Caco-2 (cell line): ENCODE measurements around the gene CNIH2. TPM values are rescaled to one million over a fixed set of nuclear protein-coding genes. Genes with fewer than 3 reads are reported as not detected.

ENCODE experiments used
- BruUV-seq: library from RNA; stranded (reverse); fragments of 400-500 nt; replicated peaks from 2 replicates; lab custom pipeline; 2021; lab: Mats Ljungman, UMichigan
- CTCF ChIA-PET: fragments of 300-600 bp; sonication (Branson Sonifier 250); formaldehyde crosslinking; loops from one replicate; lab custom pipeline; 2022; ENCODE audit warnings: antibody characterized with exemption; lab: Charles Lee
- POLR2A ChIA-PET: fragments of 300-600 bp; sonication (Branson Sonifier 250); formaldehyde crosslinking; loops from one replicate; lab custom pipeline; 2022; ENCODE audit warnings: antibody characterized with exemption; lab: Charles Lee
- DNase-seq, 2 experiments: peaks; one replicate each; pipeline versions ENCODE4 v3.0.0 to v3.0.0-alpha.2; 2020 to 2022
- H3K27me3 ChIP-seq: replicated peaks from 2 replicates; pipeline ENCODE4 v1.6.0; 2011; ENCODE audit warnings: low read length; ENCODE audit not compliant: control insufficient read depth, insufficient read depth
- H3K36me3 ChIP-seq: 2 replicates; pipeline ENCODE4 v1.5.1; 2011; ENCODE audit warnings: low read length; ENCODE audit not compliant: control insufficient read depth, insufficient read depth
- H3K4me1 ChIP-seq: fragments of 250-450 bp; sonication (Bioruptor Pico); 2 replicates; pipeline ENCODE4 v1.5.1; 2020; ENCODE audit warnings: mild to moderate bottlenecking
- H3K4me3 ChIP-seq: 2 replicates; pipeline ENCODE4 v1.5.1; 2011; ENCODE audit warnings: low read depth, mild to moderate bottlenecking, control low read depth, low read length
- H3K9me3 ChIP-seq: fragments of 250-450 bp; sonication (Bioruptor Pico); 2 replicates; pipeline ENCODE4 v1.5.1; 2020; ENCODE audit warnings: mild to moderate bottlenecking, moderate library complexity
- H3K27ac Mint-ChIP-seq: one replicate; pipeline ENCODE4 v1.8.0; 2022; ENCODE audit warnings: mixed read lengths; ENCODE audit not compliant: unreplicated experiment
- H3K27me3 Mint-ChIP-seq: one replicate; pipeline ENCODE4 v1.8.0; 2022; ENCODE audit warnings: mixed read lengths; ENCODE audit not compliant: insufficient read depth, unreplicated experiment
- H3K36me3 Mint-ChIP-seq: one replicate; pipeline ENCODE4 v1.8.0; 2022; ENCODE audit warnings: mild to moderate bottlenecking, mixed read lengths; ENCODE audit not compliant: insufficient read depth, unreplicated experiment
- H3K4me1 Mint-ChIP-seq: one replicate; pipeline ENCODE4 v1.8.0; 2022; ENCODE audit warnings: low read depth, mixed read lengths; ENCODE audit not compliant: unreplicated experiment
- H3K4me3 Mint-ChIP-seq: one replicate; pipeline ENCODE4 v1.8.0; 2022; ENCODE audit warnings: mild to moderate bottlenecking, moderate library complexity, mixed read lengths; ENCODE audit not compliant: unreplicated experiment
- H3K9me3 Mint-ChIP-seq: one replicate; pipeline ENCODE4 v1.8.0; 2022; ENCODE audit warnings: mixed read lengths; ENCODE audit not compliant: unreplicated experiment
- CTCF ChIP-seq, 2 experiments: fragments of 200-600 bp in 1 of 2; IDR thresholded peaks; 1 replicate in 1 of 2; 2 replicates in 1 of 2; pipeline versions ENCODE4 v1.5.1 to v1.8.0; 2011 to 2022; ENCODE audit warnings: antibody characterized with exemption in 1 of 2, control low read depth in 1 of 2, inconsistent platforms in 1 of 2, low read depth in 1 of 2, low read length in 1 of 2, mild to moderate bottlenecking in 1 of 2, moderate library complexity in 1 of 2; ENCODE audit not compliant: insufficient read depth in 1 of 2, severe bottlenecking in 1 of 2, unreplicated experiment in 1 of 2
- intact Hi-C: fragments of 100-400 bp; cut with micrococcal nuclease; formaldehyde crosslinking; loops from one replicate; pipeline ENCODE4 v1.10.0; 2022; ENCODE audit not compliant: unreplicated experiment
- total RNA-seq: library from RNA; stranded (reverse); gene quantifications from 2 replicates; pipeline ENCODE4 v1.2.3, GENCODE V29; 2022

The CNIH2 gene
- total RNA-seq, 1 experiment from 2014 or later, result 6.1 TPM

- Mint-ChIP-seq H3K4me3 (peak overlapping the region; percentile 73), H3K4me1 (peaks cover 26% of the 10 kb centered on the region), H3K9me3 (no peaks in the 10 kb centered on the region), H3K36me3 (peaks cover 65% of the 10 kb centered on the region), H3K27me3 (no peaks in the 10 kb centered on the region), H3K27ac (peak overlapping the region; percentile 43)
- no peak for TF ChIP-seq CTCF (IDR thresholded peaks at IDR 0.05; ENCODE audit: insufficient read depth in 1 of 2, low read depth in 1 of 2, low read length in 1 of 2, severe bottlenecking in 1 of 2, unreplicated experiment in 1 of 2)
- intact Hi-C loops, result no loop called here
- POLR2A ChIA-PET, result interaction anchor here (1.0 kb wide), 1 partner anchor 10 kb away, joined by 13 read pairs; the partner anchor contains the start of gene YIF1A
- CTCF ChIA-PET, result interaction anchor here (0.6 kb wide), 1 partner anchor 34 kb away, joined by 4 read pairs; no protein-coding TSS in a partner anchor
- peaks cover 11% of the 10 kb centered on the region for H3K4me1 ChIP-seq
- peak in 1 of 2 experiments; percentile 55 for DNase-seq
- H3K36me3 ChIP-seq, result peaks cover 4% of the 10 kb centered on the region; the same call in 1 of the 2 replicates
- peak overlapping the region; percentile 56 for H3K4me3 ChIP-seq
- no TSS peak for BruUV-seq
- no peaks in the 10 kb centered on the region for H3K27me3 ChIP-seq
- H3K9me3 ChIP-seq, result no peaks in the 10 kb centered on the region
These were observed 552 bp downstream of the CNIH2 start for GRCh38 chr11:66278363-66279091.

GRCh38 chr11:66279092-66279734 is 1.2 kb downstream of the CNIH2 start:
- no peaks in the 10 kb centered on the region for H3K27me3 Mint-ChIP-seq
- no peaks in the 10 kb centered on the region for H3K9me3 ChIP-seq
- no peaks in the 10 kb centered on the region for H3K27me3 ChIP-seq
- ChIA-PET CTCF (no interaction called here), POLR2A (interaction anchor here (1.0 kb wide), 1 partner anchor 10 kb away, joined by 13 read pairs; the partner anchor contains the start of gene YIF1A)
- peak overlapping the region; percentile 43 for H3K27ac Mint-ChIP-seq
- TF ChIP-seq CTCF (IDR thresholded peaks at IDR 0.05; ENCODE audit: insufficient read depth in 1 of 2, low read depth in 1 of 2, low read length in 1 of 2, severe bottlenecking in 1 of 2, unreplicated experiment in 1 of 2), result no peak
- no peak overlapping the region for H3K4me3 ChIP-seq
- no TSS peak for BruUV-seq
- H3K36me3 Mint-ChIP-seq, result peaks cover 59% of the 10 kb centered on the region
- no peaks in the 10 kb centered on the region for H3K9me3 Mint-ChIP-seq
- intact Hi-C loops, result no loop called here
- H3K4me3 Mint-ChIP-seq, result peak overlapping the region; percentile 73
- no peak for DNase-seq
- H3K4me1 ChIP-seq, result peaks cover 11% of the 10 kb centered on the region
- peaks cover 26% of the 10 kb centered on the region for H3K4me1 Mint-ChIP-seq
- peaks cover 3% of the 10 kb centered on the region for H3K36me3 ChIP-seq

GRCh38 chr11:66280428-66280827 is 2.5 kb downstream of the CNIH2 start:
- CTCF ChIA-PET, result interaction anchor here (0.6 to 2.6 kb wide), 3 partner anchors 32 to 1152 kb away, joined by 3 to 13 read pairs (median 3); partner anchors contain the start of gene RIN1
- POLR2A ChIA-PET, result no interaction called here

More at GRCh38 chr11:66280428-66280827, 2.5 kb downstream of the CNIH2 start:
- no peaks in the 10 kb centered on the region for H3K27me3 ChIP-seq
- BruUV-seq, result no TSS peak
- peaks cover 11% of the 10 kb centered on the region for H3K4me1 ChIP-seq
- no peaks in the 10 kb centered on the region for H3K9me3 Mint-ChIP-seq
- DNase-seq, result no peak
- intact Hi-C loops, result no loop called here
- H3K4me3 ChIP-seq, result no peak overlapping the region
- peak overlapping the region; percentile 26 for H3K27ac Mint-ChIP-seq
- no peak overlapping the region for H3K4me3 Mint-ChIP-seq
- H3K36me3 Mint-ChIP-seq, result peaks cover 55% of the 10 kb centered on the region
- peaks cover 2% of the 10 kb centered on the region; the same call in 1 of the 2 replicates for H3K36me3 ChIP-seq
- no peak for TF ChIP-seq CTCF (IDR thresholded peaks at IDR 0.05; ENCODE audit: insufficient read depth in 1 of 2, low read depth in 1 of 2, low read length in 1 of 2, severe bottlenecking in 1 of 2, unreplicated experiment in 1 of 2)
- no peaks in the 10 kb centered on the region for H3K9me3 ChIP-seq
- no peaks in the 10 kb centered on the region for H3K27me3 Mint-ChIP-seq
- peaks cover 26% of the 10 kb centered on the region for H3K4me1 Mint-ChIP-seq
